Measurements from ENCODE around the gene TESK2. TPM values are rescaled to one million over a fixed set of nuclear protein-coding genes. Genes with fewer than 3 reads are reported as not detected.

The TESK2 gene
- total and polyA plus RNA-seq, 2 of the 8 experiments (the other 6 are each of a cell fraction or from before 2014, with no cell fraction given), result 10.8 to 12.6 TPM

GRCh38 chr1:45379524-45379923 is 111.4 kb downstream of the TESK2 start:
- no peak overlapping the region for H3K56ac ChIP-seq (replicated peaks; ENCODE audit: insufficient read length, low read depth, low read length)
- CTCF ChIA-PET (ENCODE audit: partially characterized antibody), result interaction anchor here (0.9 to 1.6 kb wide), 3 partner anchors 11 to 26 kb away, joined by 3 to 10 read pairs (median 4); no protein-coding TSS in a partner anchor
- TF ChIP-seq CBX8 (IDR thresholded peaks at IDR 0.05; ENCODE audit: borderline replicate concordance, low read depth, low read length) (no peak), SP2 (IDR thresholded peaks at IDR 0.05; ENCODE audit: low read length) (no peak), CREB1 (IDR thresholded peaks at IDR 0.05) (no peak), RAD21 (IDR thresholded peaks at IDR 0.05 in 1 of 2, conservative IDR thresholded peaks at IDR 0.05 in 1 of 2; ENCODE audit: low read depth in 2 of 2, low read length in 2 of 2) (no peak), HDAC6 (IDR thresholded peaks at IDR 0.05; ENCODE audit: low read depth, low read length) (no peak), TAF1 (IDR thresholded peaks at IDR 0.05; ENCODE audit: low read depth, low read length) (no peak), EP300 (IDR thresholded peaks at IDR 0.05; ENCODE audit: borderline replicate concordance in 1 of 2, low read depth in 2 of 2, low read length in 2 of 2) (no peak), BRCA1 (IDR thresholded peaks at IDR 0.05; ENCODE audit: low read depth, low read length) (no peak), CTBP2 (IDR thresholded peaks at IDR 0.05; ENCODE audit: borderline replicate concordance, insufficient read depth, insufficient read length, low read length) (no peak), BACH1 (IDR thresholded peaks at IDR 0.05; ENCODE audit: low read length) (no peak), JUN (IDR thresholded peaks at IDR 0.05; ENCODE audit: low read depth, low read length) (no peak), RFX5 (IDR thresholded peaks at IDR 0.05; ENCODE audit: borderline replicate concordance, low read depth, low read length) (no peak), POLR2A (IDR thresholded peaks at IDR 0.05; ENCODE audit: control extremely low read depth in 1 of 2, low read depth in 2 of 2, low read length in 2 of 2) (no peak), FOSL1 (IDR thresholded peaks at IDR 0.05; ENCODE audit: insufficient read depth, low read depth, low read length) (no peak), RNF2 (IDR thresholded peaks at IDR 0.05; ENCODE audit: borderline replicate concordance, low read depth, low read length, missing control alignments, poor library complexity, severe bottlenecking) (no peak)

More at GRCh38 chr1:45379524-45379923, 111.4 kb downstream of the TESK2 start:
- Histone ChIP-seq H3K4ac (replicated peaks; ENCODE audit: insufficient read length, low read depth, low read length) (no peak overlapping the region), H3K23ac (ENCODE audit: insufficient read length) (no peak overlapping the region), H2AFZ (ENCODE audit: low read length) (no peak overlapping the region), H2BK12ac (ENCODE audit: low read depth, low read length) (no peak overlapping the region), H3K4me3 (ENCODE audit: extremely low read depth in 1 of 4, insufficient read depth in 2 of 4, low read depth in 3 of 4, low read length in 4 of 4) (no peak overlapping the region), H4K20me1 (replicated peaks in 1 of 2; ENCODE audit: control insufficient read depth in 1 of 2, insufficient read depth in 2 of 2, low read length in 2 of 2) (no peaks in the 10 kb centered on the region), H3K18ac (ENCODE audit: extremely low read depth, low read length) (no peak overlapping the region), H2AK5ac (ENCODE audit: low read depth, low read length) (no peak overlapping the region), H2BK15ac (ENCODE audit: low read length) (no peak overlapping the region), H3K79me1 (ENCODE audit: low read depth, low read length) (no peaks in the 10 kb centered on the region), H2BK5ac (ENCODE audit: low read depth, low read length) (no peak overlapping the region), H3K4me1 (replicated peaks in 1 of 4; ENCODE audit: control insufficient read depth in 3 of 4, insufficient read depth in 4 of 4, low read length in 3 of 4) (no peaks in the 10 kb centered on the region), H3K14ac (ENCODE audit: insufficient read length) (no peak overlapping the region), H3K79me2 (ENCODE audit: control insufficient read depth in 1 of 2, insufficient read depth in 2 of 2, low read length in 2 of 2) (no peaks in the 10 kb centered on the region), H3K27me3 (replicated peaks in 1 of 4; ENCODE audit: control insufficient read depth in 3 of 4, extremely low read depth in 1 of 4, insufficient read depth in 3 of 4, low read length in 3 of 4) (no peaks in the 10 kb centered on the region), H2BK120ac (replicated peaks; ENCODE audit: low read depth, low read length) (no peak overlapping the region), H3K36me3 (ENCODE audit: control insufficient read depth in 2 of 4, insufficient read depth in 4 of 4, low read length in 3 of 4) (no peaks in the 10 kb centered on the region), H3K9me3 (ENCODE audit: insufficient read depth in 2 of 2, low read depth in 1 of 2, low read length in 1 of 2) (no peaks in the 10 kb centered on the region), H2BK20ac (ENCODE audit: low read length) (no peak overlapping the region), H3K9ac (replicated peaks in 1 of 4; ENCODE audit: extremely low read depth in 1 of 4, low read depth in 3 of 4, low read length in 3 of 4) (no peak overlapping the region), H4K8ac (ENCODE audit: extremely low read depth, insufficient read depth, low read length) (no peak overlapping the region), H4K5ac (ENCODE audit: insufficient read length, low read depth, low read length) (no peak overlapping the region), H3K23me2 (ENCODE audit: low read depth, low read length) (no peaks in the 10 kb centered on the region), H4K91ac (replicated peaks; ENCODE audit: insufficient read length, low read length) (no peak overlapping the region), H3K4me2 (ENCODE audit: insufficient read depth in 1 of 2, low read depth in 2 of 2, low read length in 2 of 2) (no peak overlapping the region), H3K27ac (ENCODE audit: low read depth, low read length) (no peak overlapping the region)
- WGBS, 2 experiments (ENCODE audit: extremely low coverage in 1 of 2, insufficient coverage in 1 of 2, insufficient read length in 1 of 2, insufficient replicate concordance in 2 of 2, low coverage in 1 of 2, low lambda C conversion rate in 2 of 2, missing lambda C conversion rate in 1 of 2), result 91% methylated on average over 6 of the region's 6 CpGs; no CpG with 5 or more reads in 1 of the 2 experiments
- DNase-seq (ENCODE audit: low read depth in 1 of 2, low spot score in 2 of 2) (no peak), FAIRE-seq (no peak)
- POLR2A ChIA-PET (ENCODE audit: partially characterized antibody), result no interaction called here
